Measurements from ENCODE around the gene CDKL5.

GRCh38 chrX:18607966-18608365, 182.6 kb downstream of the CDKL5 start:
- TF ChIP-seq, protein P1, sequence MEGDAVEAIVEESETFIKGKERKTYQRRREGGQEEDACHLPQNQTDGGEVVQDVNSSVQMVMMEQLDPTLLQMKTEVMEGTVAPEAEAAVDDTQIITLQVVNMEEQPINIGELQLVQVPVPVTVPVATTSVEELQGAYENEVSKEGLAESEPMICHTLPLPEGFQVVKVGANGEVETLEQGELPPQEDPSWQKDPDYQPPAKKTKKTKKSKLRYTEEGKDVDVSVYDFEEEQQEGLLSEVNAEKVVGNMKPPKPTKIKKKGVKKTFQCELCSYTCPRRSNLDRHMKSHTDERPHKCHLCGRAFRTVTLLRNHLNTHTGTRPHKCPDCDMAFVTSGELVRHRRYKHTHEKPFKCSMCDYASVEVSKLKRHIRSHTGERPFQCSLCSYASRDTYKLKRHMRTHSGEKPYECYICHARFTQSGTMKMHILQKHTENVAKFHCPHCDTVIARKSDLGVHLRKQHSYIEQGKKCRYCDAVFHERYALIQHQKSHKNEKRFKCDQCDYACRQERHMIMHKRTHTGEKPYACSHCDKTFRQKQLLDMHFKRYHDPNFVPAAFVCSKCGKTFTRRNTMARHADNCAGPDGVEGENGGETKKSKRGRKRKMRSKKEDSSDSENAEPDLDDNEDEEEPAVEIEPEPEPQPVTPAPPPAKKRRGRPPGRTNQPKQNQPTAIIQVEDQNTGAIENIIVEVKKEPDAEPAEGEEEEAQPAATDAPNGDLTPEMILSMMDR (IDR thresholded peaks at IDR 0.05), result no peak
- TF ChIP-seq POLR2AphosphoS5 (IDR thresholded peaks at IDR 0.05; ENCODE audit: low read depth, low read length) (no peak), TCF7L2 (IDR thresholded peaks at IDR 0.05; ENCODE audit: low read depth, low read length) (no peak), SIN3A (IDR thresholded peaks at IDR 0.05; ENCODE audit: borderline replicate concordance, insufficient read depth, low read depth, low read length) (no peak)
- TF ChIP-seq, protein P2, sequence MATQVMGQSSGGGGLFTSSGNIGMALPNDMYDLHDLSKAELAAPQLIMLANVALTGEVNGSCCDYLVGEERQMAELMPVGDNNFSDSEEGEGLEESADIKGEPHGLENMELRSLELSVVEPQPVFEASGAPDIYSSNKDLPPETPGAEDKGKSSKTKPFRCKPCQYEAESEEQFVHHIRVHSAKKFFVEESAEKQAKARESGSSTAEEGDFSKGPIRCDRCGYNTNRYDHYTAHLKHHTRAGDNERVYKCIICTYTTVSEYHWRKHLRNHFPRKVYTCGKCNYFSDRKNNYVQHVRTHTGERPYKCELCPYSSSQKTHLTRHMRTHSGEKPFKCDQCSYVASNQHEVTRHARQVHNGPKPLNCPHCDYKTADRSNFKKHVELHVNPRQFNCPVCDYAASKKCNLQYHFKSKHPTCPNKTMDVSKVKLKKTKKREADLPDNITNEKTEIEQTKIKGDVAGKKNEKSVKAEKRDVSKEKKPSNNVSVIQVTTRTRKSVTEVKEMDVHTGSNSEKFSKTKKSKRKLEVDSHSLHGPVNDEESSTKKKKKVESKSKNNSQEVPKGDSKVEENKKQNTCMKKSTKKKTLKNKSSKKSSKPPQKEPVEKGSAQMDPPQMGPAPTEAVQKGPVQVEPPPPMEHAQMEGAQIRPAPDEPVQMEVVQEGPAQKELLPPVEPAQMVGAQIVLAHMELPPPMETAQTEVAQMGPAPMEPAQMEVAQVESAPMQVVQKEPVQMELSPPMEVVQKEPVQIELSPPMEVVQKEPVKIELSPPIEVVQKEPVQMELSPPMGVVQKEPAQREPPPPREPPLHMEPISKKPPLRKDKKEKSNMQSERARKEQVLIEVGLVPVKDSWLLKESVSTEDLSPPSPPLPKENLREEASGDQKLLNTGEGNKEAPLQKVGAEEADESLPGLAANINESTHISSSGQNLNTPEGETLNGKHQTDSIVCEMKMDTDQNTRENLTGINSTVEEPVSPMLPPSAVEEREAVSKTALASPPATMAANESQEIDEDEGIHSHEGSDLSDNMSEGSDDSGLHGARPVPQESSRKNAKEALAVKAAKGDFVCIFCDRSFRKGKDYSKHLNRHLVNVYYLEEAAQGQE (IDR thresholded peaks at IDR 0.05; ENCODE audit: insufficient read depth in 1 of 2, low read depth in 2 of 2, low read length in 1 of 2), result no peak

Data from Panc1 (cell line).